HEK293T (cell line): Measurements from ENCODE around the gene GUK1.
A peak's percentile ranks its signal among the peaks of the same experiment; 100 is the strongest.

Experiments used
- CTCF ChIA-PET: fragments of 350-600 bp; formaldehyde crosslinking; extraction: SDS; loops from one replicate; lab custom pipeline; 2021; ENCODE audit warnings: antibody characterized with exemption, inconsistent platforms; lab: Yijun Ruan, JAX
- POLR2A ChIA-PET: fragments of 350-600 bp; formaldehyde crosslinking; extraction: SDS; loops from one replicate; lab custom pipeline; 2020; ENCODE audit warnings: antibody characterized with exemption, inconsistent platforms; lab: Yijun Ruan, JAX
- DNase-seq: peaks from one replicate; pipeline ENCODE4 v3.0.0; 2012; ENCODE audit warnings: mixed read lengths; ENCODE audit errors: extremely low spot score
- ARNT ChIP-seq: fragments of 450-650 bp; IDR thresholded peaks from 2 replicates; pipeline ENCODE4 v1.6.1; 2017; ENCODE audit warnings: mild to moderate bottlenecking
- BHLHE40 ChIP-seq: fragments of 450-650 bp; IDR thresholded peaks from 2 replicates; pipeline ENCODE4 v1.6.1; 2016; ENCODE audit warnings: mild to moderate bottlenecking, moderate library complexity, borderline replicate concordance
- CTBP1 ChIP-seq: fragments of 450-650 bp; IDR thresholded peaks from 2 replicates; pipeline ENCODE4 v1.6.1; 2016; ENCODE audit warnings: borderline replicate concordance
- ELF4 ChIP-seq: fragments of 450-650 bp; IDR thresholded peaks from 2 replicates; pipeline ENCODE4 v1.6.1; 2017; ENCODE audit warnings: antibody characterized with exemption
- FOXA1 ChIP-seq: fragments of 450-650 bp; IDR thresholded peaks from 2 replicates; pipeline ENCODE4 v1.6.1; 2016; ENCODE audit warnings: mild to moderate bottlenecking
- FOXK2 ChIP-seq: fragments of 450-650 bp; IDR thresholded peaks from 2 replicates; pipeline ENCODE4 v1.6.1; 2016; ENCODE audit warnings: mild to moderate bottlenecking
- FOXM1 ChIP-seq: fragments of 450-650 bp; IDR thresholded peaks from 2 replicates; pipeline ENCODE4 v1.6.1; 2017; ENCODE audit warnings: mild to moderate bottlenecking, borderline replicate concordance
- HDGF ChIP-seq: fragments of 450-650 bp; IDR thresholded peaks from 2 replicates; pipeline ENCODE4 v1.6.1; 2017; ENCODE audit warnings: antibody characterized with exemption, borderline replicate concordance
- L3MBTL2 ChIP-seq: fragments of 450-650 bp; conservative IDR thresholded peaks from 2 replicates; pipeline ENCODE4 v1.6.1; 2016; ENCODE audit warnings: mild to moderate bottlenecking
- LEF1 ChIP-seq: fragments of 450-650 bp; IDR thresholded peaks from 2 replicates; pipeline ENCODE4 v1.6.1; 2017; ENCODE audit warnings: mild to moderate bottlenecking, borderline replicate concordance
- NFRKB ChIP-seq: fragments of 450-650 bp; IDR thresholded peaks from 2 replicates; pipeline ENCODE4 v1.6.1; 2016; ENCODE audit warnings: mild to moderate bottlenecking, moderate library complexity
- PKNOX1 ChIP-seq: fragments of 450-650 bp; IDR thresholded peaks from 2 replicates; pipeline ENCODE4 v1.6.1; 2016
- SP1 ChIP-seq: fragments of 450-650 bp; IDR thresholded peaks from 2 replicates; pipeline ENCODE4 v1.6.1; 2017
- SUZ12 ChIP-seq: fragments of 450-650 bp; IDR thresholded peaks from 2 replicates; pipeline ENCODE4 v1.6.1; 2016; ENCODE audit warnings: mild to moderate bottlenecking
- TARDBP ChIP-seq: fragments of 450-650 bp; IDR thresholded peaks from 2 replicates; pipeline ENCODE4 v1.6.1; 2016
- ZNF384 ChIP-seq: fragments of 450-650 bp; IDR thresholded peaks from 2 replicates; pipeline ENCODE4 v1.6.1; 2016

Gene GUK1

GRCh38 chr1:228144993-228145343, 4.9 kb downstream of the GUK1 start:
- ChIA-PET CTCF (no interaction called here), POLR2A (interaction anchor here (2.2 kb wide), 1 partner anchor 21 kb away, joined by 20 read pairs; the partner anchor contains the start of gene IBA57)
- no peak for DNase-seq
- TF ChIP-seq LEF1 = no peak
- no peak for TF ChIP-seq NFRKB
- TF ChIP-seq ZNF384 = no peak
- no peak for TF ChIP-seq PKNOX1
- no peak for TF ChIP-seq CTBP1
- no peak for TF ChIP-seq FOXK2
- no peak for TF ChIP-seq ELF4
- no peak for TF ChIP-seq HDGF
- no peak for TF ChIP-seq FOXM1
- no peak for TF ChIP-seq ARNT
- TF ChIP-seq L3MBTL2 = no peak
- TF ChIP-seq TARDBP = no peak
- TF ChIP-seq SP1 = no peak
- no peak for TF ChIP-seq FOXA1

DNA sequence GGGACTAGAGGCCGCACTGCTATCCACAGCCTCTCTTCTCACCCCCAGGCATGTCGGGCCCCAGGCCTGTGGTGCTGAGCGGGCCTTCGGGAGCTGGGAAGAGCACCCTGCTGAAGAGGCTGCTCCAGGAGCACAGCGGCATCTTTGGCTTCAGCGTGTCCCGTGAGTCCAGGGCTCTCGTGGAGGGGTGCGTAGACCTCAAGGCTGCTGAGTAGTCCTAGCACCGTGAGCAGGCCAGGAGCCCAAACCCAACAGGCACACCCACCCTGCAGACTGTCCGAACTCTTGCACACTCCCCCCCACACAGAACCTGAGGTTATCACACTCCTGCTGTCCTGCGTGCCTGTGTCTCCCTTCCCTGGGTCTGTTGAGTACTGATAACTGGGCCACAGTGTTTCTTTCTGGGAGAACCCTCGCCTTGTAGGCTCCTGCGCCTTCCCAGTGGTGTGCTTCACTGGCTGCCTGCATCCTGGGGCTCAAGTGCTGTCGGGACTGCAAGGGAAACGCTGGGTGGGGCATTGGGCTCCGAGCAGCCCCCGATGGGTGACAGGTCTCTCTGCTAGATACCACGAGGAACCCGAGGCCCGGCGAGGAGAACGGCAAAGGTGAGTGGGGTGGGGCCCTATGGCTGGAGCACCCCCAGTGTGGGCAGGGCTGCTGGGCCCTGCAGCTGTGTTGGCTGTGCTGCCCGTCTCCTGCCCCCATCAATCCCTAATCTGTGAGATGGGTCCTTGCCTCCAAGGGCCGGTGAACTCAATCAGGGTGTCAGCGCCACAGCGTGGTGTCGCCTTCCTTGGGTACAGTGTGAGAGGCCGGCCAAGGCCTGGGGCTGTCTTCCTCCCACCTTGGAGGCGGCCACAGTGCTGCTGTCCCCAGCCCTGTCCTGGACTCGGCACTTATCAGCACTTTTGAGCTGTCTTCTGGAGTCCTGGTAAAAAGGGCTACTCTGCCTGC, 5.7 kb downstream of the GUK1 start:
- ChIA-PET CTCF (no interaction called here), POLR2A (interaction anchor here (0.6 kb wide), 1 partner anchor 33 kb away, joined by 3 read pairs; no protein-coding TSS in a partner anchor)
- no peak for DNase-seq
- TF ChIP-seq NFRKB (no peak), FOXM1 (no peak), SUZ12 (no peak), PKNOX1 (no peak), SP1 (no peak), BHLHE40 (no peak), HDGF (no peak), ARNT (no peak), FOXK2 (no peak), ZNF384 (no peak), ELF4 (no peak), L3MBTL2 (no peak), LEF1 (no peak)

GRCh38 chr1:228146417-228147150, 6.5 kb downstream of the GUK1 start:
- no peak for DNase-seq
- ChIA-PET POLR2A (interaction anchor here (0.6 kb wide), 1 partner anchor 34 kb away, joined by 3 read pairs; no protein-coding TSS in a partner anchor), CTCF (no interaction called here)
- no peak for TF ChIP-seq FOXA1
- no peak for TF ChIP-seq PKNOX1

GRCh38 chr1:228147151-228147693, 7.1 kb downstream of the GUK1 start:
- ChIA-PET CTCF (no interaction called here), POLR2A (no interaction called here)
- TF ChIP-seq SUZ12 = no peak
- TF ChIP-seq HDGF = 0 out of 2 replicates have a peak, but pooled peaks have one; percentile 13
- DNase-seq = no peak

GRCh38 chr1:228147768-228148167, 7.7 kb downstream of the GUK1 start:
- CTCF ChIA-PET = no interaction called here
- POLR2A ChIA-PET = interaction anchor here (7.2 kb wide), 1 partner anchor 17 kb away, joined by 55 read pairs; the partner anchor contains the start of gene IBA57
- no peak for DNase-seq
- TF ChIP-seq ZNF384 = no peak
- no peak for TF ChIP-seq SUZ12
- TF ChIP-seq NFRKB = no peak
- TF ChIP-seq TARDBP = no peak
- TF ChIP-seq FOXM1 = no peak
- no peak for TF ChIP-seq FOXA1
- TF ChIP-seq SP1 = no peak
- TF ChIP-seq L3MBTL2 = no peak
- TF ChIP-seq CTBP1 = no peak
- no peak for TF ChIP-seq ARNT
